Head of caudate nucleus (tissue), 42 donors: Measurements from ENCODE around the gene PHOX2B.

Experiments used
- DNase-seq, 42 donors: peaks; one replicate each; pipeline versions ENCODE4 v3.0.0 to v3.0.0-alpha.2; 2020 to 2021; ENCODE audit warnings: mixed read lengths in 7 of 42
- intact Hi-C: fragments of 100-400 bp; cut with DNase I; formaldehyde crosslinking; loops from one replicate; pipeline ENCODE4 v1.15.0; 2022

PHOX2B gene

DNA sequence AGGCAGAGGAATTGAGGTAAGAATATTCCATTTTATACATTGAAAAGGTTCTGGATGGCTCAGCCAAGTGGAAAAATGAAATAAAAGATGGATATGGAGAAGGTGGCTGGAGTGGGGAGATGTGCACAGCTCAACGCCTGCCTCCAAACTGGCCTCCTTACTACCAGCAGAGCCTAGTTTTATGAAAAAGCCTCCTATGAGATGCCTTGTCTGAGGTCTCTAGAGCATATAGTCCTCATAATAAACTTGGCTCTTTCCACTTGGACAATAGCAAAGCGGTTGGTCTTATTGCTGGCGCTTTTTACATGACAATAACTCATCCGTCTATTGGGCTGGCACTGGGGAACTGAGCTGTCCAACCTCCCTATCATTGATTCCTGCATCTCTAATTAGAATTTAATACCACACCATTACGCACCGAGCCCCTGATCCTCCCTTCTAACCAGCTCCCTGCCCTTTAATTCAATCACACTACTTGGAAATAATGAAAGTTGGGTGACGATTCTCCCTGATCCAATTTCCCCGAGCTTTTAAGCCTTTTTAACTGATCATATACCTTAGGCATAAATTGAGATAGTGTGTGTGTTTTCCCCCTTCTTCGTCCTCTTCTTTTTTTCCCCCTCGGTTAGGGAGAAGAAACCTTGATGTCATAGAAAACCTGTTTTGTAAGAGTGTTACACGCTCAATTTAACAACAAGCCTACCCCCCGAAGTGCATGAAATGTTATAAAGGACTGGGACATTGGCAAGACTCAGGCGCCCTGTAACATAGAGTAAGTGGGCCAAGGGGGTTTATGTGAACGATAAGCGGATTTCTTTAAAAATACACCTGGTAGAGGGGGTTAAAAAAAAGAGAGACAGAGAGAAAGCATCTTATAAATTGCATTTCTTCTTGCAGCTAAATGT lies at the start of gene PHOX2B:
Gene PHOX2B, minus strand, starts transcription at position 155 of the 905 bp plus-strand sequence. Its CDS starts 115 bp downstream, at position 40.
- intact Hi-C loops = no loop called here
- no peak for DNase-seq

DNA sequence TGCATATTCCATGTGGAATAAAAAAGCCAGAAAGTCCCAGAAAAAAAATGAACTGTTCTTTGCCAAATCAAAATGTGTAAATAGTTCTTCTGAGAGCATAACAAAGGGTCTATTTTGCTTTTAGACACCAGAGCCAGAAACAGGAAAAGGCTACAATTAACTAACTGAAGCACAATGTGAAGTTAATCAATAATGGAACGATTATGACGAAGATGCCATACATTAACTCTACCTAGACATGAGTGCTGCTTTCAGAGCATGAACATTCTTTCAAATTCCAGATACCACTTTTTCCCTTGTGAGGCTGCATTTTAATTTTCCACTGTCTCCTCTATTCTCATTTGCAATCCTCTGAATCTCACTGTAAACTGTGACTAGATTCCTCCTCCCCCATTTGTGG lies 48.7 kb upstream of the PHOX2B start:
- no peak for DNase-seq
- intact Hi-C loops = no loop called here

DNA sequence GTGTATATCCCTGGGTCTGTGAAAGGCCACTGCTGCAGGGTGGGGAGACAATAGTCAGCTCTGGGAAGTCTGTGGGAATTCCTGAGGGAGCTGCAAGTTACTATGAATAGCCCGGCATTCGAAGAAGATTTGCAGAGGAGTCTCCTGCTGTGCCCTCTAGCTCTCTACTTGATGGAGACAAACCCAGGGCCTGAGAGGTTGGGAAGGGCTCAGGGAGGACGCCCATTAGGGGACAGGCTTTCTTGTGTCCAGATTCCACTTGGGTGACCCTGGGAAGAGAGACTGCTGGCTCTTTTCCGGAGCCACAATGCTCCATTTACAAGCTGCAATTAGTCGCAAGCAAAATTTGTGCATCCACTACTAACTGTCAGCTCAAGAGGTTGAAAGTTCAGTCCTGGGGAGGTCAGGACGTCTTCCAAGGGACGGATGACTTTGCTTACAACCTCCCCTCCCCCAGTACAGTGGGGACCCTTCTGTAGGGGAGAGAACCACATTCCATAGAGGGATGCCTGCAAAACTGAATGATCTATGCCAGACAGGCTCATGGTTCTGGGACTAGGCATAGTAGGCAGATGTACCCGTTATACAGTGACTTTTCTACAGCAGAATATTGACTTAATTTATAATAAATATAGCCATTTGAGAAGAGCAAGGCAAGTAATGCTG lies 48.2 kb upstream of the PHOX2B start:
- intact Hi-C loops = no loop called here
- no peak for DNase-seq

DNA sequence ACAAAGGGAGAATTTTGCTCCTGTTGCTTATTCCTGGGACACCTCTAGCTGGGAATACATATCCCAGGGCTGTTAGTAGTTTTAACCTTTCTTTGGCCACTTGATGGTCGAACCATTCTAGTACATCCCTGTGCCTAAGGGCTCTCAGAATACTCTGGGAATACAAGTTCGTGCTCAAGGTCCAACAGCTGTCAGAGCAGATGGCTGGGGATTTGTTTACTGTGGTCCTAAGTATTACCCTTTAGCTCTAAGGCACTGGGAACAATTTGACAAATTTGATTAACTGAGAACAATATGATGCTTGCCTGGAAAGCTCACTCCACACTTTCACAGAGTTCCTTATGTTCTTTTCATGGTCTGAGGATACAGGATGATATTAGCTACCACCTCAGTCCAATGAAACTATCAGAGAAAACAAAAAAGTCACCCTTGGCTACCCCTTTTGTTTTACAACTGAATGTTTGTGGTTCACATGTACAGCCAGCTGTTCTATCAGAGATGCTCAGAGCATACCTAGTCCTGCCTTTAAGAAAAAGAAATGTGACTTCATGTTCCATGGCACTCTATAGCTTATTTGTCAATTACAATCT lies 47.4 kb upstream of the PHOX2B start:
- intact Hi-C loops = no loop called here
- no peak for DNase-seq

DNA sequence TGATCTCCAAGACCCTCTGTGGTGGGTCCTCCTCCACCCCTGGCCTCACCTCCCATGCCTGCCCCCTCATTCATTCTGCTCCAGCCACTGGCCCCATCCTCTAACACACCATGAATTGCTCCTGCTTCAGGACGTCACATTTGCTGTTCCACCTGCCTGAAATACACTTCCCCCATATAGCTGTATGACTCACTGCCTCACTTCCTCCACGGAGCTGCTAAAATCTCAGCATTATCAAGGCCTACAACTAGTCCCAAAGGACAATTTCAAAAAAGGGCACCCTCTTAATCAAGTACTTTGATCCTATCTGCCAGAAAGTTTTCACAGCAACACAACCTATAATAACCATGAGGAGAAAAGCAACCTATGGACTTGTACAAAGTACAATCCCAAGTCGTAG lies 43.6 kb upstream of the PHOX2B start:
- intact Hi-C loops = no loop called here
- DNase-seq = no peak

DNA sequence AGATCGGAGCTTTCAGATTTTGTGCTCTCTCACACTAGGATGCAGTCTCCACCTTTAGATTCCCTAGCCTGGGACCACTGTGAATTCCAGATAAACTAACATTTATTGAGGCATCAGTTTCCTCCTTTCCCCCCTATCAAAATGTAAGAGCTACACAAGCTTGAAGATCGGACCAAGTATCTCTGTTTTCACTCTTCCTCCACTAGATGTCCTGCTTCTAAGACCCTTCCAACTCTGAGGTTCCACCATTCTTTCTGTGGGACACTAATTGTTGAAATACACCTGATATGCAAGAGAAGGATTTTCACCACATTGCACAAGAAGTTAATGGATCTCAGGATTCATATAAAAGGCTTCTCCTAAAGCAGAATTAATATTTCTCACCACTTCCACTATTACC lies 43.0 kb upstream of the PHOX2B start:
- intact Hi-C loops = no loop called here

DNA sequence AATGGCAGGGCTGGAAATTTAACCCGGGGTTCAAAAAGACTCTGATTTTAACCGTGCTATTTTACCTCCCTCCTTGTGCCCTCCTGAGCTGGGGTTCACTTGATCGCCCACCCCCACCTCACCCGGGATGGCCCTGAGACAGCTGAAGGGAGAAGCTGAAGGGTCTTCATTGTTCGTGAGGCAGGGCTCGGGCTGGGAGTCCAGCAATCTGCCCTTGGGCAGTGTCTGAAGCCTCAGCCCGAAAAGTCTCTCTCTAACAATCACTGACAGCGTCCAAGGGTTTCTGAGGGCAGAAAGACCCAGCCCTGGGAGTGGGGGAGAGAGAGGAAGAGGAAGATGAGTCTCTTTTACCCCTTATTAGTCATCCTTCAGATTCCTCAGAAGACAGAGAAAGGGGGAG lies 39.4 kb upstream of the PHOX2B start:
- intact Hi-C loops = no loop called here
- no peak for DNase-seq

More for the DNA sequence above, 43.0 kb upstream of the PHOX2B start:
- DNase-seq = no peak

DNA sequence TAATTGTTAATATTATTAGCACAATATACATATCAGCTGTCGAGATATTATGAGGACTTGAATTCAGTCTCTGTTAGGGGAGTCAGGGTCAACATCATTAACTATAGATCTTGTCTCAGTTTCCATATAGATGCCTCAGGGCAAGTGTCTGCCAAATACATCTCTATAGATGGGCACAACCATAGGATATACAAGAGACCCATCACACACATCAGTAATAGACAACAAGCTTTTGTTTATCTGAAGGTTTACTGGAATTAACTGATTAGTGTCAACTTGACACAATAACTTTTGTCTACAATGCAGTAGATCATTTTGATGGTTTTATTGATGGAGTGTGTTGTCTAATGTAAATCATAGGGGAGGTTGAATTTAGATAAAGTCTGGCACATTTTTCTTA lies 37.1 kb upstream of the PHOX2B start:
- intact Hi-C loops = no loop called here
- no peak for DNase-seq

DNA sequence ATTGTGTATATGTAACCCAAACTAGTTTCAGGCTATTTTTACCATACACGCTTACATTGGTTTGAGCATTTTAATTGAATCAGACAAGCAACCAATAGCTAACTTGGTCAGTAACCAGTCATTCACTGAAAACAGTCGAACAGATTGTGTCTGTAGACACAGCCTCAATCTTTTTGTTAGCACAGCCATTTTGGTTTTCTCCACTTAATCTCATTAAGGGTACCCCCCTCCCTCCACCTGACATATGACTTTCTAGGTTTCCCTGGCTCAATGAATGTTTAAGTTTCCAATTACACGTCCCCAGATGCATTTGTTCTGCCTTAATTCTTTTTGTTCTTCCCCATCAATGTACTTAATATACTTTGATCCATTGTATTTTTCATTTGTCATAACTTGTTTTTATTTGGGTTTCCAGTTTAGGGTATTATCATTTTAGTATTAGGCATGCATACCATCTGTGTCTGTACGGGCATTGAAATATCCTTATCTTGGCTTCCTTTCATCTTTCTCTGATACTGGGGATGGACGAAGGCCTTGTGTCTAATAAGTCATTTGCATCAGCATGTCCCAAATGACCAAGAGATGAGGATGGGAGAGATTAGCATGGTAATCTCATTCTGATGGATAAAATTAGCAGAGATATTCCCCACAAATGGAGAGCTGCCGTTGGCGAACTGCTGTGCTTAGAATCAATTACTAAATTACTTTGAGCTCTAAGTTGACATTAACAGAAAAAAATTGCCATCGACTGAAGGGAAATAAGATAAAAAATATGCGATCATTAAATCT lies 35.9 kb upstream of the PHOX2B start:
- no peak for DNase-seq
- intact Hi-C loops = no loop called here

DNA sequence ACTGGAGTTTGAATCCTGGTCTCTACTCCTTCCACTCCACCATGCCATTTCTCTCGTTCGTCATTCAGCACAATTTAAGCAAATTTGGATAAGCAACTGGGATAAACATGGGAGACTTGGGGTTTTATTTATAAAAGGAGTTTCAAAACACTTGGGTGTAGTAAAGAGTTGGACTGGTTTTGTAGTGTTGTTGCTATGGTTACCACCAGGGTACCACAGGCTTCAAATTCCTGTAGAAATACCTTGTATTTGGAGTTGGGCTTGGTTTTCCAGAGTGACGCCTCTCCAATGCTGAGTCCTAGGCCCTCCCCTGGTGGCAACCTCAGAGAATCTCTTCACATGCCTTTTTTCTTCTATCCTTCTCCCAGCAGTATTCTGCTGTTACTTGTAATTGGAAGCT lies 27.9 kb upstream of the PHOX2B start:
- intact Hi-C loops = no loop called here
- no peak for DNase-seq

DNA sequence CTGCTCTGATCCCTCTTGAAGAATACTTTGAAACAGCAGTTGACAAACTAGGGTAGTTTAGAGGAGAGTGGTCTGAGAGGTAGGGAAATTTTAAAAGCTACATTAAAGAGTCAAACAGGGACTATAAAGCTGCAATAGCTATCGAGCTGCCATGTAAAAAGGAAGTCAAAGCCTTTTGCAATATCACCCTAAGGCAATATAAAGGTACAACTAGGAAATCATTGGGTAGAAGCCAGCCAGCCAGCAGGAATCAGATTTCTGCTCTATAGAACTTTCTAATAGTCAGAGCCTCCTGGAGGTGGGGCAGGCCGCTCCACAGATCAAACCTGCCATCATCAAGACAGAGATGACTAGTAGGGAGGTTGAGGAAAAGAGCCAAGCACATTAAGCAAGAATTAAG lies 15.2 kb upstream of the PHOX2B start:
- intact Hi-C loops = no loop called here
- no peak for DNase-seq

DNA sequence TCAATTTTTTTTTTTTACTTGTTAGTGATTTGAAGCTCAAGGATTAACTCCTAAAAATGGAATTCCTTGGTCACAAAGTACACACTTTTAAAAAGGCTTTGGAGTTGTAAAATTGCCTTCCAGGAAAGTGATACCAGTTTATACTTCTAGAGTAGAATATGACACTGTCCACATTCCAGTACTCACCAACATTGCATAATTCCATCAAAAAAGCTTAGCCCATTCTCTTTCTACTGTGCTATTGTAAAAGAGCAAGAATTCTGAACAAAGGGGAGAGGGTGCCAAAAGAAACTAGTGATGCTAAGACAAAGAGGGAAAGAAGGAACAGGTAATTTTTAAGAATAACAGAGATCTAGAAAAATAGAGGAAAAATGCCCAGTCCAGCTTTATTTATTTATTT lies 10.4 kb upstream of the PHOX2B start:
- intact Hi-C loops = no loop called here
- DNase-seq = no peak

DNA sequence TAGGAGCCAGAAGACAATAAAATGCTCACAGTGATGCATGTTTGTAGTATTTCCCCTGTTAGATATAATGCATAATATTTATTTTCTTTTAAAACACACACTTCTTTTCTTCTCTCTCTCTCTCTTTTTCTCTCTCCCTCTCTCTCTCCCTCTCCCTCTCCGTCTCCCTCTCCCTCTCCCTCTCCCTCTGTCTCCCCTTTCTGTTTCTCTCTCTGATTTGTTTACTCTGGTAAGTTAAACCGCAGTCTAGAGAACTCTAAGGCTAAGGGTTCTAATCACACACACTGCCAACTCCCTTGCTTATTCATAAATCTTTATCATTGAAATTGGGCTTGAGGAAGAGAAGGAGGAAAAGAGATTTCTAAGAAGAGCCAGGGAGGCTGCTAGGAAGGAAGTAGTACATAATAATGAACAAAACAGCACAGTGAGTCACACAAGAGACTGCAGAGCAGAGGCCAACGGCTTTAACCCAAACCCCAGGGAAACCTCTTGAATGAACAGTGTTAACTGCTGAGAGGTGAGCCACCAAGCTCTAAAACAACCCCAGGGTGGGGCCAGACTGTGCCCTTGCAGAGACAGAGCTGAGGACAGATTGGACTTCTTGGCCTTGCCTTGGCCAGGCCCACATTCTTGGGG lies 9.1 kb upstream of the PHOX2B start:
- intact Hi-C loops = no loop called here
- DNase-seq = no peak

DNA sequence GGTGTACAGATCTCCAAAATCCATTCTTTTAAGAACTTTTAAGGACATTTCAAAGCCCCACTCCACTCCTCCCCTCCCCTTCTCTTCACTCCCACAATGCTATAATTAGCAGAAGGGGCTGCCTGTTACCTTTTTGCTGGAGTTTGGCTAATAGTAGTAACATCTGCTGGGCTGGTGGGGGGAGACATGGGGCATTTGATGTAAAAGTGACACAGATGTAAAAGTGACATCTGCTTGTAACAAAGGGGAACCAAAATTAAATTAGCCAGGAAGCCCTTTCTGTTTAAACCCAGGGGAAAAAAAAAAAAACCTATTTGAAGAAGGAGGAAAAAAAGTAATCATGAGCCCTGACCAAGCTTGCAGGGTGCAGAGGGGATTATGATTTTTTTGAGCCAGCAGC lies 5.4 kb upstream of the PHOX2B start:
- no peak for DNase-seq
- intact Hi-C loops = no loop called here

DNA sequence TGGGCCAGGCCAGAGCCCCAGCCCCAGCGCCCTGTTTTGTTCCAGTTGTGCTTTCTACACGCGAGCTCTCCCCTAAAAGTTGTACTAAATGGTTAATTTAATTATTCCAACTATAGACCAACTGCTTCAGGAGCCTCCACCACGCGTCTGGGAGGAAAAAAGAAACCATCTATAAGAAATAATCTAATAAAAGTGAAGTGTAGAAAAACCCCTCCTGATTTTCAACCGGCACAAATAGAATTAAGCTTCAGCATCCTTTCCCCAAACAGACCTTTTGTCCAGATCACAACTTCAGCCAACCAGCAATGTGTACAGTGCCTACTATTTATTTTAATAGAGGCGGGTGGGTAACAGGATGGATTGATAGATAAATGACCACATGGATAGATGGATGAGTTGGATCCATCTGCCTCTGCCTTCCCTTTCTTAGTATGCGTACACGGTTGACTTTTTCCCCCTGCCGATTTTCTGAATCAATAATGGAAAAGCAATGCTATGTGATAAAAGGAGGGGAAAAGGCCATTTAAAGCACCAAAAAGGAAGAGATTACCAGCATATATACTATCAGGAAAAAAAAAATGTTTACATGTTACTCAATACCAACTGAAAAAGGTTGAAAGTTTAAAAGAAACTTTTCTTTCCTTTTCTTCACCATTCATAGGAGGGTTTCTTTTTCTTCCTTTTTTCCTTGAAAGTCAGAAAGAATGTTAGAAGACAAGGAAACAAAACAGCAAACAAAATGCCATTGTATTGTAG lies 3.7 kb upstream of the PHOX2B start:
- no peak for DNase-seq

DNA sequence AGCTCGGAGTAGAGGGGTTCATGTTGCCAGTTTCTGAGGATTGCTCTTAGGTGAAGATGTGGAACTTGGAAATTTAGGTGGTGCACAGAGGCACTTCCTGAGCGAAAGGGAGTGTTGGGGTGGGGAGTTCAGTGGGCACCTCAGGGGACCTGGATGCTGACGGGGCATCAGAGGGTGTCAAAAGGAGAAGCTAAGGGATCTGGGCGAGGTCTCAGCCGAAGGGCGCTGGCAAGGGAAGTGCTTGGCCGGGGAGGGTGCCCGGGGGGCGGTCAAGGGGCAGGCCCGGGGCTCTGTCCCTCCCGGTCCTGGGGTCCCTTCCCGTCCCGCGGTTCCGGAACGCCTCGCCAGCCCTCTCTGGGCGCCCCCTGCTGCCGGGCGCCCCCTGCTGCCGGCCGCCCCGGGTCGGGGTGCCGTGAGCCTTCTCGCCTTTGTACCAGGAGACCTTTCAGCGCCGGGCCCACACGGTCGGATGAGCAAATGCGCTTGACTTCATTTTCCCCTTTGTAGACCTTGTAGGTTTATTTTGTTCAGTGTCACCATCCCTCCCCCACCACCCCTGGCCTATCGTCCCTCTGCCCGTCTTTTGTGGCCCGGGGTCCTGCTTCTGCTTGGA lies 3.0 kb upstream of the PHOX2B start:
- intact Hi-C loops = no loop called here
- DNase-seq = no peak

More for the DNA sequence above, 3.7 kb upstream of the PHOX2B start:
- intact Hi-C loops = no loop called here

DNA sequence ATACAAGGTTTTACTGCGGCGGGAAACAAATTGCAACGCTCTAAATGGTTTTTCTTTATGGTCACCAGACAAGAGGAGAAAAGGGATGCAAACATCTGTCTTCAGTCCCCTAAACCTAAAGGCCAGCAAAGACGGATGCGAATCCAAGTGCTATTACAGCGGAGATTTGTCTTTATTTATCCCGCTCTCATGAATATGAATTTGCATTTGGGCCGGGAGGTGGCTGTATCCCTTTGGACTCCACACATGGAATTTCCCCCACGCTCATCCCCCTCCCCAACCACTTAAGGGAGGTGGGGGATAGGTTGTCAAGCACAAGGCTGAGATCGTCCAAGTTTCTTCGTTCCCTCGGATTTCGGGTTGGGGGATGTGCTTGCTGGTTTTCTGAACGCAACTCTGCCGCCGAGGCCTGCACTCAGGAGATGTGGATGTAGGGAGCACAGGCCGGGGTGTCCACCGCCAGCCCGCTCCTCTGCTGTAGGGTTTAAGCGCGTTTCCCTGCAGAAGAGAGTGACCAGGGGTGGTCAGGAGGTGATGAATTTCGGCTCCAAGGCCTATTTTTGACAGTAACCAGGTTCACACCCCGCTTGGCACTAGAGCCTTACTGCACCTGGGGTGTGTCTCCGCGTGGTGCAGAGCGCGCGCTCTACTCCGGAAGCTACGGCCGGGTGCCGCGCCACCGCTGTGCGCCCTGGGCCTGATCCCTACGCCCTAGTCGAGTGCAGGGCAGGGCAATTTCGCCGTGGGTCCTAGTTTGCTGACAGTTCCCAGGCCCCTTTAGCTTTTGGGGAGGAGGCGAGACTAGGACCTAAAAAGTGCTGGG lies 2.3 kb upstream of the PHOX2B start:
- intact Hi-C loops = no loop called here

More for the DNA sequence above, 2.3 kb upstream of the PHOX2B start:
- DNase-seq = no peak
